ENCODE results near the gene TRIM50.
"Not testable (repeated sequence)": the region's sequence is repeated elsewhere in the genome, so short reads cannot be mapped to it uniquely, and the experiment has no call there.

The TRIM50 gene

GRCh38 chr7:73327922-73328321 is at the start of gene TRIM50, which contains the start of gene FKBP6:
Gene TRIM50, minus strand, starts transcription at chr7:73328082. Its CDS starts 3,295 bp downstream, at chr7:73324787.
Gene FKBP6, plus strand, starts transcription at chr7:73328161. Its CDS starts 268 bp downstream, at chr7:73328429.
- DNase-seq: not testable (repeated sequence)

- DNase-seq: no peak
Measured at GRCh38 chr7:73376671-73377412, 49.0 kb upstream of the TRIM50 start.

- not testable (repeated sequence) for DNase-seq
Measured at GRCh38 chr7:73376262-73376661, 48.4 kb upstream of the TRIM50 start.

GRCh38 chr7:73373741-73374140 is 45.9 kb upstream of the TRIM50 start:
- no peak for DNase-seq

- no peak for DNase-seq
Measured at GRCh38 chr7:73369622-73370021, 41.7 kb upstream of the TRIM50 start.

- DNase-seq: no peak
Measured at GRCh38 chr7:73369009-73369408, 41.1 kb upstream of the TRIM50 start.

GRCh38 chr7:73366990-73367389 is 39.1 kb upstream of the TRIM50 start:
- no peak for DNase-seq

- no peak for DNase-seq
Measured at GRCh38 chr7:73366127-73366526, 38.2 kb upstream of the TRIM50 start.

- DNase-seq: no peak
Measured at GRCh38 chr7:73364006-73364728, 36.3 kb upstream of the TRIM50 start.

- DNase-seq: no peak
Measured at GRCh38 chr7:73363225-73364005, 35.5 kb upstream of the TRIM50 start.

GRCh38 chr7:73360590-73360989 is 32.7 kb upstream of the TRIM50 start:
- DNase-seq: not testable (repeated sequence)

GRCh38 chr7:73359746-73360375 is 32.0 kb upstream of the TRIM50 start:
- no peak for DNase-seq

- DNase-seq: no peak
Measured at GRCh38 chr7:73359306-73359705, 31.4 kb upstream of the TRIM50 start.

GRCh38 chr7:73358590-73359275 is 30.9 kb upstream of the TRIM50 start:
- DNase-seq: no peak

- DNase-seq: no peak
Measured at GRCh38 chr7:73356159-73356558, 28.3 kb upstream of the TRIM50 start.

- DNase-seq: no peak
Measured at GRCh38 chr7:73354821-73355220, 26.9 kb upstream of the TRIM50 start.

- no peak for DNase-seq
Measured at GRCh38 chr7:73354196-73354595, 26.3 kb upstream of the TRIM50 start.

GRCh38 chr7:73353243-73353642 is 25.4 kb upstream of the TRIM50 start:
- no peak for DNase-seq

- DNase-seq: no peak
Measured at GRCh38 chr7:73352784-73353183, 24.9 kb upstream of the TRIM50 start.

GRCh38 chr7:73351447-73352167 is 23.7 kb upstream of the TRIM50 start:
- no peak for DNase-seq

- no peak for DNase-seq
Measured at GRCh38 chr7:73350306-73351068, 22.6 kb upstream of the TRIM50 start.

Measured in stimulated activated CD4-positive, alpha-beta T cell treated with anti-CD3 and anti-CD28 coated beads, Interleukin-1b, Interleukin-23, amount 100 ng/mL, for 48 hours (primary cell).